Keratinocyte (primary cell): ENCODE measurements around the gene AGAP1. TPM values are rescaled to one million over a fixed set of nuclear protein-coding genes. Genes with fewer than 3 reads are reported as not detected.

Source experiments
- DNase-seq: peaks from one replicate; pipeline ENCODE4 v3.0.0-alpha.2; 2011; ENCODE audit warnings: low read depth, missing footprints, low spot score
- FAIRE-seq: peaks from 2 replicates; lab custom pipeline; 2011; peaks lifted over from hg19 to GRCh38; lab: Jason Lieb, UNC
- H2AFZ ChIP-seq: 2 replicates; pipeline ENCODE4 v1.6.0; 2012; ENCODE audit warnings: low read length, control low read depth, inconsistent platforms; ENCODE audit not compliant: control insufficient read depth
- H3K27ac ChIP-seq: 2 replicates; pipeline ENCODE4 v1.5.1; 2011; ENCODE audit warnings: low read length; ENCODE audit not compliant: control insufficient read depth, insufficient read depth
- H3K27me3 ChIP-seq: 3 replicates; pipeline ENCODE4 v1.6.0; 2011; ENCODE audit warnings: low read length; ENCODE audit not compliant: control insufficient read depth, insufficient read depth; ENCODE audit errors: extremely low read depth
- H3K36me3 ChIP-seq, 2 experiments: 2 replicates in 1 of 2; 3 replicates in 1 of 2; pipeline ENCODE4 v1.5.1; 2011; ENCODE audit warnings: low read length in 2 of 2, mild to moderate bottlenecking in 1 of 2; ENCODE audit not compliant: control insufficient read depth in 2 of 2, insufficient read depth in 2 of 2; ENCODE audit errors: extremely low read depth in 1 of 2
- H3K4me1 ChIP-seq: 3 replicates; pipeline ENCODE4 v1.5.1; 2011; ENCODE audit warnings: low read length; ENCODE audit not compliant: control insufficient read depth, insufficient read depth; ENCODE audit errors: extremely low read depth
- H3K4me2 ChIP-seq: 3 replicates; pipeline ENCODE4 v1.6.0; 2011; ENCODE audit warnings: low read depth, low read length; ENCODE audit not compliant: control insufficient read depth, insufficient read depth; ENCODE audit errors: extremely low read depth
- H3K4me3 ChIP-seq, 3 experiments: fragments of 200-600 bp in 1 of 3; sonication (generic) in 1 of 3; 2 replicates in 2 of 3; 3 replicates in 1 of 3; pipeline ENCODE4 v1.5.1; 2011 to 2016; ENCODE audit warnings: low read length in 3 of 3, mild to moderate bottlenecking in 3 of 3, control low read depth in 2 of 3, inconsistent platforms in 1 of 3, low read depth in 1 of 3, mixed read lengths in 1 of 3, mixed run types in 1 of 3, moderate library complexity in 1 of 3; ENCODE audit not compliant: control insufficient read depth in 2 of 3, insufficient read depth in 2 of 3; ENCODE audit errors: extremely low read depth in 1 of 3
- H3K79me2 ChIP-seq: 2 replicates; pipeline ENCODE4 v1.6.0; 2012; ENCODE audit warnings: low read length; ENCODE audit not compliant: control insufficient read depth, insufficient read depth
- H3K9ac ChIP-seq: 3 replicates; pipeline ENCODE4 v1.6.0; 2011; ENCODE audit warnings: low read length; ENCODE audit not compliant: control insufficient read depth, insufficient read depth; ENCODE audit errors: extremely low read depth
- H3K9me1 ChIP-seq: 3 replicates; pipeline ENCODE4 v1.6.0; 2011; ENCODE audit warnings: low read length; ENCODE audit not compliant: control insufficient read depth, insufficient read depth; ENCODE audit errors: extremely low read depth
- H3K9me3 ChIP-seq: 2 replicates; pipeline ENCODE4 v1.5.1; 2012; ENCODE audit warnings: low read depth, low read length; ENCODE audit not compliant: control insufficient read depth
- H4K20me1 ChIP-seq: 3 replicates; pipeline ENCODE4 v1.6.0; 2011; ENCODE audit warnings: low read length; ENCODE audit not compliant: control insufficient read depth, insufficient read depth; ENCODE audit errors: extremely low read depth
- EZH2 ChIP-seq: IDR thresholded peaks from one replicate; pipeline ENCODE4 v1.6.1; 2012; ENCODE audit warnings: inconsistent platforms, mild to moderate bottlenecking, low read length, moderate library complexity
- dilution Hi-C: fragments of 300-500 bp; cut with MboI; formaldehyde crosslinking; loops from one replicate; pipeline ENCODE4 v1.7.0; 2020; ENCODE audit warnings: low sequenced_read_pairs; ENCODE audit not compliant: extremely low pct_ligation_motif_present
- polyA plus RNA-seq, 5 experiments: library from polyadenylated mRNA; depleted of rRNA in 3 of 5; stranded (reverse) in 3 of 5; stranded (forward) in 1 of 5; unstranded in 1 of 5; fragments of >200 nt; gene quantifications; 1 replicate in 1 of 5; 2 replicates in 3 of 5; 3 replicates in 1 of 5; pipeline versions ENCODE4 v1.2.1 to v1.2.3, GENCODE V29; 2011 to 2012; ENCODE audit warnings: missing spikeins in 2 of 5, low read depth in 1 of 5, low replicate concordance in 1 of 5
- TF ChIP-seq, protein P1 (sequence below), 3 experiments: IDR thresholded peaks in 1 of 3; conservative IDR thresholded peaks in 1 of 3; optimal IDR thresholded peaks in 1 of 3; 2 replicates in 2 of 3; 3 replicates in 1 of 3; pipeline versions ENCODE3 to v1.5.1; 2011; ENCODE audit warnings: low read length in 3 of 3, mild to moderate bottlenecking in 3 of 3, moderate library complexity in 2 of 3, control low read depth in 1 of 3, inconsistent platforms in 1 of 3; ENCODE audit not compliant: insufficient read depth in 2 of 3; ENCODE audit errors: extremely low read depth in 1 of 3

The AGAP1 gene
- polyA plus RNA-seq, 1 donor (not counting 4 experiments of a cell fraction or from before 2014, with no cell fraction given), result 12.6 TPM

DNA sequence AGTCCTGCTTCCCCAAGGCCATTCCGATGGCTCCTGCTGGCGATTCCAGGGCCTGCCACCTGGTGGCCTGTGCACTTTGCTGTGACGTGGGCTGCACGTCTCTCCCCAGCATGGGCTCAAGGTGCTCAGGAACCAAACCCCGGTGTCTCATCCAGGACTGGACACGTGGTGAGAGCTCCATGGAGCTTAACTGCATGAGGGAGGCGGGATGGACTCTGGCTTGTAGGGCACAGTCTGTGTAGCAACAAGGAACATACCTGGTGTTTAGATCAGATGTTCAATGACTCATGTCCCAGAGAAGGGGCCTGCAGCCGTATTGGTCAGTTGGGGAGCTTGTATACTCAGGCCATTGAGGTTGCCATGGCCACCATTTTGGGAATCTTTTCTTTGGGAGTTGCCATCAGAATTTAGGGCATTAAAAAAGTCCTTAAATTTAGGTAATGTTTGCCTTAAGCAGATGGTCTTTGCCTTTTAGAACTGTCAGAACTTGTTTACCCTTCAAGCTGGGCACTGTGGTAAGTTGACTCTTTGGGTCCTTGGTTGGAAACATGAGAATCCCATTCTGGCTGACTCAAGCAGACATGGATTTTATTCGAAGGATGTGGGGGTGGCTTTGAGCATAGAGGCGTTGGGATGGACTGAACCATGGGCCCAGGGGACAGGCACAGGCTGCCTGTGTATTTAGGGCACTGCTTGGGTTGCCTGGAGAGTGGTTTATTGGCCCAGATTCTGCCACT lies 21.0 kb downstream of the AGAP1 start:
- H3K36me3 ChIP-seq, result no peaks in the 10 kb centered on the region
- TF ChIP-seq EZH2, result no peak
- TF ChIP-seq, protein P1, sequence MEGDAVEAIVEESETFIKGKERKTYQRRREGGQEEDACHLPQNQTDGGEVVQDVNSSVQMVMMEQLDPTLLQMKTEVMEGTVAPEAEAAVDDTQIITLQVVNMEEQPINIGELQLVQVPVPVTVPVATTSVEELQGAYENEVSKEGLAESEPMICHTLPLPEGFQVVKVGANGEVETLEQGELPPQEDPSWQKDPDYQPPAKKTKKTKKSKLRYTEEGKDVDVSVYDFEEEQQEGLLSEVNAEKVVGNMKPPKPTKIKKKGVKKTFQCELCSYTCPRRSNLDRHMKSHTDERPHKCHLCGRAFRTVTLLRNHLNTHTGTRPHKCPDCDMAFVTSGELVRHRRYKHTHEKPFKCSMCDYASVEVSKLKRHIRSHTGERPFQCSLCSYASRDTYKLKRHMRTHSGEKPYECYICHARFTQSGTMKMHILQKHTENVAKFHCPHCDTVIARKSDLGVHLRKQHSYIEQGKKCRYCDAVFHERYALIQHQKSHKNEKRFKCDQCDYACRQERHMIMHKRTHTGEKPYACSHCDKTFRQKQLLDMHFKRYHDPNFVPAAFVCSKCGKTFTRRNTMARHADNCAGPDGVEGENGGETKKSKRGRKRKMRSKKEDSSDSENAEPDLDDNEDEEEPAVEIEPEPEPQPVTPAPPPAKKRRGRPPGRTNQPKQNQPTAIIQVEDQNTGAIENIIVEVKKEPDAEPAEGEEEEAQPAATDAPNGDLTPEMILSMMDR (optimal IDR thresholded peaks at IDR 0.05 in 1 of 3, IDR thresholded peaks at IDR 0.05 in 1 of 3, conservative IDR thresholded peaks at IDR 0.05 in 1 of 3; ENCODE audit: extremely low read depth in 1 of 3, insufficient read depth in 2 of 3, low read length in 3 of 3), result peak in 2 of 3 experiments; percentile 29 to 30
- no peak overlapping the region for H3K27ac ChIP-seq
- H3K9me3 ChIP-seq, result no peaks in the 10 kb centered on the region
- DNase-seq (no peak), FAIRE-seq (no peak)
- H3K27me3 ChIP-seq, result no peaks in the 10 kb centered on the region
- H2AFZ ChIP-seq, result no peak overlapping the region
- H3K4me3 ChIP-seq, result no peak overlapping the region
- peaks cover 68% of the 10 kb centered on the region for H3K79me2 ChIP-seq
- H3K9ac ChIP-seq, result no peak overlapping the region
- H3K4me1 ChIP-seq, result peaks cover 20% of the 10 kb centered on the region
- H3K4me2 ChIP-seq, result no peak overlapping the region
- dilution Hi-C loops, result no loop called here
- H3K9me1 ChIP-seq, result peaks cover 6% of the 10 kb centered on the region
- peaks cover 18% of the 10 kb centered on the region for H4K20me1 ChIP-seq

DNA sequence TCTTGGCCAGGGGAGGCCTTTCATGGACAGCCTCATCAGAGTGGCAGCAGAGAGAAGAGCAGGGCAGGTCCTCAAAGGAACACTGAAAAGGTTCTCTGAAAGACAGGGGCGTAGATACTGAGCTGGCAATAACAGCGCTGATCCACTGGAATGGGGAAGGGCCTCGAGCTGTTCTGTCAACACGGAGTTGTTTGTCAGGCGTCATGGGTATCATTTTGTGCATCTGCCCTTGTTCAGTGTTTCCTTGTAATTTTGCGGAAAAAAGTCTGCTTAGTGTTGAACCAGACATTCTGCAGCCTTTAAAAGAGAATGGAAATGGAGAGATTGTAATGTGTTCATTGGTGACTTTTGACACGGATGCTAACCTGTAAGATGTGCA lies 21.5 kb downstream of the AGAP1 start:
- dilution Hi-C loops, result no loop called here
- no peak for TF ChIP-seq EZH2
- TF ChIP-seq, protein P1 (optimal IDR thresholded peaks at IDR 0.05 in 1 of 3, IDR thresholded peaks at IDR 0.05 in 1 of 3, conservative IDR thresholded peaks at IDR 0.05 in 1 of 3; ENCODE audit: extremely low read depth in 1 of 3, insufficient read depth in 2 of 3, low read length in 3 of 3), result no peak
- peaks cover 20% of the 10 kb centered on the region for H3K4me1 ChIP-seq
- no peak overlapping the region for H2AFZ ChIP-seq
- peaks cover 6% of the 10 kb centered on the region for H3K9me1 ChIP-seq
- no peak overlapping the region for H3K9ac ChIP-seq
- no peaks in the 10 kb centered on the region for H3K27me3 ChIP-seq
- no peak overlapping the region for H3K4me3 ChIP-seq
- FAIRE-seq (no peak), DNase-seq (no peak)
- H3K79me2 ChIP-seq, result peaks cover 71% of the 10 kb centered on the region
- no peaks in the 10 kb centered on the region for H3K36me3 ChIP-seq
- no peak overlapping the region for H3K27ac ChIP-seq
- peaks cover 14% of the 10 kb centered on the region for H4K20me1 ChIP-seq
- no peak overlapping the region for H3K4me2 ChIP-seq
- no peaks in the 10 kb centered on the region for H3K9me3 ChIP-seq
